HK-2 (cell line): ENCODE data around the gene ZNF771.
A peak's percentile ranks its signal among the peaks of the same experiment; 100 is the strongest.

ENCODE experiments used
- DNase-seq: peaks from one replicate; pipeline ENCODE4 v3.0.0-alpha.2; 2018; ENCODE audit not compliant: unreplicated experiment

Gene ZNF771

DNA sequence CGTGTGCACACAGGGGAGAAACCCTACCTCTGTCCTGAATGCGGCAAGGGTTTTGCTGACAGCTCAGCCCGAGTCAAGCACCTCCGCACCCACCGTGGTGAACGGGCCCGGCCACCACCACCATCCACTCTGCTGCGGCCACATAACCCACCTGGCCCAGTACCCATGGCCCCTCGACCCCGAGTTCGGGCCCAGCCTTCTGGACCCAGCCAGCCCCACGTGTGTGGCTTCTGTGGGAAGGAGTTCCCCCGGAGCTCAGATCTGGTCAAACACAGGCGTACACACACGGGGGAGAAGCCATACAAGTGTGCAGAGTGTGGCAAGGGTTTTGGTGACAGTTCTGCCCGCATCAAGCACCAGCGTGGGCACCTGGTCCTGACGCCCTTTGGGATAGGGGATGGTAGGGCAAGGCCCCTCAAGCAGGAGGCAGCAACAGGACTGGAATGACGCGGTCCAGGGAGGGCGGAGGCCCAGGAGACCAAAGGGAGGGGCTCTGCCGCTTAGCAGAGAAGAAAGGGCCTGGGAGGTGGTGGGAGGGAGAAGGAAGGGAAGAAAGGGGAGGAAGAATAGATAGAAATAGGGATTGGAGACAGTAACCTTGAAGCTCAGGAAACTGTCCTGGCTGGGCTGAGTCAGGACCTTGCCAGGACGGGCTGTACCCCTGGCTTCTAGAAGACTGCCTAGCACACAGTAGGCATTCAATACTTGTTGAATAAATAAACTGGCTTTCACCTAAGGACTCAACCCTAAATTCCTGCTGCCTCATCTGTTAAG is 8.6 kb upstream of the ZNF771 start:
- DNase-seq = no peak

DNA sequence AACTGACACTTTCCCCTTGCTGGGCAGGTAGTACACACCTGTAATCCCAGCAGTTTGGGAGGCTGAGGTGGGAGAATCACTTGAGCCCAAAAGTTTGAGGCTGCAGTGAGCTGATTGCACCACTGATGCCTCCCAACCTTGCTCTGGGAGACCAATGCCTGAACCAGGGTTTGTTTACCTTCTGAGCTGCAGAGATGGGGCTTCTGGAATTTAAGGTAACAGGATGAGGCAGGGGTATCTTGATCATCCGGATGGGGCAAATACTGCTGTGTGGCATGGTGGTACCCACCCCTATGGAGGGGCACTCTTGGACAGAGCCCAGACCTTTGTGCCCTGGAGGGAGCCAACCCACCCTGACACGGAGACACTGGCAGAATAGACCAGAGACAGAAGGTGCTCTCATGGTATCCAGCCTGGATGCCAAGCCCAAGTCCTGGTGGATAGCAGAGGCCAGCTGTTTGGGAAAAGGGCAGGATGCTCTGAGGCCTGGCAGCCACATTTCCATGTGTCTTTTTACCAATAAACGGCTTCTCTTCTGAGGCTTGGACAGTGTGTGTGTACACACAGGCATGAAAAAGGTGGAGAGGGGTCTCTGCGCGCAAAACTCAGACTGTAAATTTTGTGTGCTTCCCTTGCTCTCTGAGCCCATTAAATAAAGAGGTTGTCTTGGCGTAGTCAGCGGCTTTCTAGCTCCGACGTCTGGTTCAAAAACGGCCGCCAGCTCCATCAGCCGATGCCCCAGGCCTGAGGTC is 7.8 kb upstream of the ZNF771 start:
- DNase-seq = no peak

DNA sequence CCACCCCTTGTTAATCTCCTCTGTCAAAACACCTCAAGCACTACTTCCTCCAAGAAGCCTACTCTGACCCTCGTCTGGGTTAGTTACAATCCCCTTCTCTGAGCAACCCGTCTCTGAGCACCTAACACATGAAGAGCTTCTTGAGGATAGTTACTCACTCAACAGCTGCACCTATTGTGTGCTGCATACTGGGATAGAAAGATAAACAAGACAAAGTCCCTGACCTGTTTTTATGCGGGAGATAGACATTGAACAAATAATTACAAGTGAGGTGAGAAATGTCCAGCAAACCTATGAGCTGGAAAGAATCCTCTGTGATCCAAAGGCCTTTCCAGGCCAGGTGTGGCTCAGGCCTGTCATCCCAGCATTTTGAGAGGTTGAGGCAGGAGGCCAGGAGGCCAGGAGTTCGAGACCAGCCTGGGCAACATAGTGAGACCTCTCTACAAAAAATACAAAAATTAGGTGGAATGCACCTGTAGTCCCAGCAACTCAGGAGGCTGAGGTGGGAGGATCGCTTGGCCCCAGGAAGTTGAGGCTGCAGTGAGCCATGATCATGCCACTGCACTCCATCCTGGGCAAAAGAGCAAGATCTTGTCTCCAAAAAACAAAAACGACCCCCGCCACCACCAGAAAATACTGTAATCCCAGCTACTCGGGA is 5.5 kb upstream of the ZNF771 start:
- no peak for DNase-seq

DNA sequence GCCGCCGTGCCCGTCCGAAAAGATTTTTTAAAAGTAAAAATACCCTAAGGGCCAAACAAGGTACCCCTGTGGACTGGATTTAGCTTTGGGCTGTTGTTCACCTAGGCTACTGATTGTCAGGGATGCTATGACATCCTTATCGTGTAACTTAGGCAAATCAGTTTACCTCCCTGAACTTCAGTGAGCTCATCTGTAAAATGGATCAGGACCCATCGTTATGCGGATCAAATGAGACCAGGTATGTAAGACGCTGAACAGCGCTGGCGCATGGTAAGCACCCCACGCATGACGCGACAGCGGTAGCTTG is 658 bp upstream of the ZNF771 start:
- DNase-seq = no peak

DNA sequence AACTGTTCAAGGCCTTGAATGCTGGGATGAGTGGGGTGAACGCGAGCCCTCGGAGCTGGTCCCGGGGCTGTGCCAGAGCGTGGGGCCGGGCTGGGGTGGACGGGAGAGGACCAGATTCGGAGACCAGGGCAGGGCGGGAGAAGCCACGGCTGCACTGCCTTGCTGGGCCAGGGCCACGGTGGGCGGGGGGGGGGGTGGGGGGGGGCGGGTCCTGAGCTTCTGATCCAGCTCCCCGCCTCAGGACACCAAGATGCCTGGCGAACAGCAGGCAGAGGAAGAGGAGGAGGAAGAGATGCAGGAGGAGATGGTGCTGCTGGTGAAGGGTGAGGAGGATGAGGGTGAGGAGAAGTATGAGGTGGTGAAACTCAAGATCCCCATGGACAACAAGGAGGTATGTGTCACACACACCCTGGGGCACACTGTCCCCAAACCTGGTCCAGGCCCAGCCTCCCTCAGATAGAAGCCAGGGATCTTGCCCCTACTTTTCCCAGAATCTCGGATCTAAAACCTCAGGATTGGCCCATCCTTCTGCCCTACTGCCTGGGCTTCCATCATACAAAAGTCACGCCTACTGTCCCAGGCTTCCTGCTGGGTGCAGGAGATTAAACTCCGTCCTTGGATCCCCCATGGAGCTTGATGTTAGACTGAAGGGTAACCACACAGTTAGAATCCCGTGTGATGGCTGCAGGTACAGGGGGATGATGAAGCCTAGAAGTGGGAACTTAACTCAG is 563 bp downstream of the ZNF771 start:
- DNase-seq = no peak

DNA sequence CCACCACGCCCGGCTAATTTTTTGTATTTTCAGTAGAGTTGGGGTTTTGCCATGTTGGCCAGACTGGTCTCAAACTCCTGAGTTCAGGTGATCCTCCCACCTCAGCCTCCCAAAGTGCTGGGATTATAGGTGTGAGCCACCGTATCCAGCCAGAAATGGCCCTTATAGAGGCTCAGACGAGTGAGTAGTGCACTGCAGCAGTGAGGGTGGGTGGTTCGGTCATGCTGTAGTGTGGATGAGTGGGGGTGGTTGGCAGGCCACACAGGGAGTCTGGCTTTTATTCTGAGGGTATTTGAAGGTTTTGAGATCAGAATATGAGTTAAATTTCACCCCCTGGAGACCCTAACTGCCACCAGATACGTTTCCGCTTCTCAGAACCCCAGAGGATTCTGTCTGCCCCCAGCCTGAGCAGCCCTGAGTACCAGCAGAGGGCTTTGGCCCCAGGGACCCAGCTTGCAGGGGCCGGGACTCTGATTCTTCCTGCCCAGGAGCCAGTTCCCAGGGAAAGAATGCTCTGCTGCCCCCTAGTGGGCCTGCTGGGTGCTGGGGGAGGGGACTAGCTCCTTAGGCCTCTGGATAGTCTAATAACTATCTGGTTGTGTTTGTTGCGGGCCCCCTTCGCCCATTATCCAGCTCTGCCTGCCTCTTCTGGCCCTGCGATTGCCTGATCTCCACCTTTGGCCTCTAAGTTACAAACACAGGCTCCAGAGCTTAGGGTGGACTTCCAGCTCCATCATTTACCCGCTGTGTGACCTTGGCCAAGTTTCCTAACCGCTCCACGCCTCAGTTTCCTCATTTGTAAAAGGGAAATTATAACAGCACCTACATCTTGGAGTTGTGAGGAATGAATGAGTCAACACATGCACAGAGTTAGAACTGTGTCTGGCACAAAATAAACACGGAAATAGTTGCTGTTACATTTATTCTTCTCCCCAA is 2.0 kb downstream of the ZNF771 start:
- peak; percentile 84 for DNase-seq

DNA sequence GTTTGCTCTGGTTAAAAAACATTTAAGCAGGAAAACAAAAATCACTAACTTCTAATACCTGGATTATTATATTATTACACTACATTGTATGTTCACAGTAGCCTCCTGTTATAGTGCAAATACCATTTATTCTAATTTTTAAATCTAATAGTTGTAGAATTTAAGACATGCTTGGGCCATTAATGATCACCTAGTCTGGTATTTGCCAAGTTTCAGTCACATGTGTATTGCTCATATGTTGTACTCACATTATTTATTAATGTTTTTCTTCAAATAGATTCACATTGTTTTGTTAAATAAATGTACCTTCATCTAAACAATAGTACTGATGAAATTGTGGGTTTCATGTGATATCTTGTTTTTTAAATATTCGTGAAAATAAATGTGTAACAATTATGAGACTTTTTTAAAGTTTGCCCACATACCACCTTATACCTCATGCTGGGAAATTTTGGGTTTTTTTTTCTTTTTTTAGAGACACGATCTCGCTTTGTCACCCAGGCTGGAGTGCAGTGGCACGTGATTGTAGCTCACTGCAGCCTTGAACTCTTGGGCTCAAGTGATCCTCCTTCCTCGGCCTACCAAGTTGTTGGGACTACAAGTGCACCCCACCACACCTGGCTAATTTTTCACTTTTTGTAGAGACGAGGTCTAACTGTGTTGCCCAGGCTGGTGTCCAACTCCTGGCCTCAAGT is 5.9 kb downstream of the ZNF771 start:
- no peak for DNase-seq

DNA sequence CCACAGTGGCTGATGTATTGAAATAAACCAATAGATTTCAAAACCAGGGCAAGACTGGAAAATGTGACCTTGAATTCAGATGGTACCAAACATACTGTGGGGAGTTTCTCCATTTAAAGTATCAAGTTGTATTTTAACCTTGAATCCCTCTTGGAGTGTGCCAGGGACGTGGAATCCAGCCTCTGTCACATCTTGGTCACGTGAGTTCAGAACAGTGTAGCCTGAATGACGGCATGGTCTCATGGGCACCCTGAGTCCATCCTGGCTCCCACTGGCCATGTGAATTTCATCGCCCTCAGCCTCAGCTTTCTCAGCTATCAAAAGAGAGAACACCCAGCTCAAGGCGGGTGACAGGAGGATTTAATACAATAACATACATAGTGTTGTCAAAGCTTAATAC is 6.8 kb downstream of the ZNF771 start:
- no peak for DNase-seq

DNA sequence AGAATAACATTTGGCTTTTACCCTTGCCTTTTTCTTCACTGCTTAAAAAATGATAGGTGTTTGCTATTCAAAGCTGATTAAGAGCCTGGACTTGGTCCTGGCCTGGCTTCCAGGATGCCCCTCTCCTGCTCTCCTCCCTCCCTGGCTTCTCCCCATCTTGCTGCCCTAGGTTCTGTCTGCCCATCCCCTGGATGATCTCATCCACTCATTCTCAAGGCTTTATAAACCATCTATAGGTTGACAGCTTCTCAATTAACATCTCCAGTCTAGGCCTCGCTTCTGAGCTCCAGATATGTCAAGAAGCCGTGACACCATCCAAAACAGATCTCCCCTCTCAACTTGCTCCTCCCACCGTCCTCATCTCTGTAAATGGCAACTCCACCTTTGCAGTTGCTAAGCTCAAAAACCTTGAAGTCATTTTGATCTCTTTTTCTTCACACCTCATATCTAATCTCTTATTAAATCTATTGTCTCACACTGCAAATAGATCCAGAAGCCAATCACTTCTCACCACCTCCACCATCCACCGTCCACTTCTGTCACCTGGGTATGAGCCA is 8.7 kb downstream of the ZNF771 start:
- DNase-seq = no peak

DNA sequence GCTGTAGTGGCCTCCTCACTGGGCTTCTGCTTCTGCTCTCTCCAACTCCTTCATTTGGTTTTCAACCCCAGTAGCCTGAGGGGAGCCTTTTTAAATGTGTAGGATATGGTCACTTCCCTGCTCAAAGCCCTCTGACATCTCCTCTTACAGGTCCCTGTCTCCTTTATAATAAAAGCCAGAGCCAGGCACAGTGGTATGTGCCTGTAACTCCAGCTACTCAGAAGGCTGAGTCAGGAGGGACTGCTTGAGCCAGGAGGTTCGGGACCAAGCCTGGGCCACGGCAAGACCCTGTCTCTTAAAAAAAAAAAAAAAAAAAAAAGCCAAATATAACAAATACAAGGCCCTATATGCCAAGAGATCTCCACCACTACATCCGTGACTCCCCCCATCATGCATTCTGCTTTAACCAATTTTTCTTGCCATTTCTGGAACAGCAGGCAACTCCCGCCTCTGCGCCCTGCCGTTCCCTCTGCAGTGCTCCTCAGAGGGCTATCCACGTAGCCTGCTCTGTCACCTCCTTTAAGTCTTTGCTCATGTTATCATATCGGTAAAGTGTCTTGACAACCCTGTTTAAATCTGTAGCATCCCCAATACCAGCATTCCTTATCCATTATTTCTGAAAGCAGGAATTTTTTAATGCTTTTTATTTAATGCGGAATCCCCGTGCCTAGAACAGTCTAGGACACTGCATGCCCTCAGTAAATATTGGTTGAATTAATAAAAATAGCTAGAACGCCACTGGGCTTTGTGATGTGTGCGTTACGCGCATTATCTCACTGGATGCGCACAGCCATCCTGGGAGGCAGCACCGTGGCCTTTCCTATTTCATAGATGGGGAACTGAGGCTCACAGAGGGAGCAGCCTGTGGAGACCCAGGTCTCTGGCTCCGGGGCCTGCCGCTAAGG is 9.5 kb downstream of the ZNF771 start:
- no peak for DNase-seq

DNA sequence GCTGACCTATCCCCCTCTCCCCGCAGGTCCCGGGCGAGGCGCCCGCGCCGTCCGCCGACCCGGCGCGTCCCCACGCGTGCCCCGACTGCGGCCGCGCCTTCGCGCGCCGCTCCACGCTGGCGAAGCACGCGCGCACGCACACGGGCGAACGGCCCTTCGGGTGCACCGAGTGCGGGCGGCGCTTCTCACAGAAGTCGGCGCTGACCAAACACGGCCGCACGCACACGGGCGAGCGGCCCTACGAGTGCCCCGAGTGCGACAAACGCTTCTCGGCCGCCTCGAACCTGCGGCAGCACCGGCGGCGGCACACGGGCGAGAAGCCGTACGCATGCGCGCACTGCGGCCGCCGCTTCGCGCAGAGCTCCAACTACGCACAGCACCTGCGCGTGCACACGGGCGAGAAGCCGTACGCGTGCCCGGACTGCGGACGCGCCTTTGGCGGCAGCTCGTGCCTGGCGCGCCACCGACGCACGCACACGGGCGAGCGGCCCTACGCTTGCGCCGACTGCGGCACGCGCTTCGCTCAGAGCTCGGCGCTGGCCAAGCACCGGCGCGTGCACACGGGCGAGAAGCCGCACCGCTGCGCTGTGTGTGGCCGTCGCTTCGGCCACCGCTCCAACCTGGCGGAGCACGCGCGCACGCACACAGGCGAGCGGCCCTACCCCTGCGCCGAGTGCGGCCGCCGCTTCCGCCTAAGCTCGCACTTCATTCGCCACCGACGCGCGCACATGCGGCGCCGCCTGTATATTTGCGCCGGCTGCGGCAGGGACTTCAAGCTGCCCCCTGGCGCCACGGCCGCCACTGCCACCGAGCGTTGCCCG is 10.3 kb downstream of the ZNF771 start:
- no peak for DNase-seq

DNA sequence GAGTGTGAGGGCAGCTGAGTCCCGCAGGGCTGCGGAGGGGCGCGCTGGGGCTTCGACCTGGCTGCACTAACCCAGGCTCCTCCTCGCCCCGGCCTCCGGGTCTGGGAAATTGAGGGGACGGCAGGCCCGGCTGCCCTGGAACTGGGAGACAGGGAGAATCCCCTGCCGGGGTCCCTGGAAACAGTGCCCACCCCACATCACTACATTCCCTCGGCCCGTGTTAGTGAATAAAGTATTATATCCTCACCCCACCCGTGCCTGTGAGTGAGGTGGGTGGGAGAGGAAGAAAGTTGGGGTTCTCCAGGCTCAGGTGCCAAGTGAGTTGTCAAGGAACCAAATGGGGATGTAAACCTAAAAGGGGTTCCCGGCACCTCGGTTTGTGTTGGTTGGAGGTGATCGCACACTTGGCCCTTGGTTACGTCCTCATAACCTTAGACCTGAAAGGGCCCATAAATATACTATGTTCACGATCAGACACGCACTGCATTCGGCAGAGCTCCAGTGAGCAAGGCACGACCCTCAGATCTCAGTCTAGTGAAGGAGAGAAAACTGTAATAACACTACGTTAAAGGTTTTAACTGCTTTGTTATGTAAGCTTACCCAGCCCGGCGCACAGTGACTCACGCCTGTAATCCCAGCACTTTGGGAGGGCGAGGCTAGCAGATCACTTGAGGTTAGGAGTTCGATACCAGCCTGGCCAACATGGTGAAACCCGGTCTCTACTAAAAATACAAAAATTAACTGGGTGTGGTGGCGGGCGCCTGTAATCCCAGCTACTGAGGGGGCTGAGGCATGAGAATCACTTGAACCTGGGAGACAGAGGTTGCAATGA is 11.2 kb downstream of the ZNF771 start:
- no peak for DNase-seq

DNA sequence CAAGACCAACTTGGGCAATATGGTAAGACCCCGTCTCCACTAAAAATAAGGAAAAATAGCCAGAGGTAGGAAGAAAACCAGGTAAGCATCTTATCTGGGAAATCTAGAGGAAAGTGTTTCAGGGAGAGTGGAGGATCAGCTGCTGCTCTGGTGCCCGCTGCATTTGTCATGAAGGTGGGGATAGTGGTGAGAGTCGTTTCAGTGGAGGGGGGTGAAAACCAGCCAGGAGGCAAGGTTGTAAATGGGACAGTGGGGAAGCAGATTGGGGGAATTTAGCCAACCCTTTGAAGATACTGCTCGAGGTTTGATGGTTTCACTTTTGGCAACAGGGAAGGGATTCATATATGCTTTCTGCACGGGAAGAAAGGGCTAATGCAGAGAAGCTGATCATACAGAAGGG is 13.6 kb downstream of the ZNF771 start:
- DNase-seq = no peak

DNA sequence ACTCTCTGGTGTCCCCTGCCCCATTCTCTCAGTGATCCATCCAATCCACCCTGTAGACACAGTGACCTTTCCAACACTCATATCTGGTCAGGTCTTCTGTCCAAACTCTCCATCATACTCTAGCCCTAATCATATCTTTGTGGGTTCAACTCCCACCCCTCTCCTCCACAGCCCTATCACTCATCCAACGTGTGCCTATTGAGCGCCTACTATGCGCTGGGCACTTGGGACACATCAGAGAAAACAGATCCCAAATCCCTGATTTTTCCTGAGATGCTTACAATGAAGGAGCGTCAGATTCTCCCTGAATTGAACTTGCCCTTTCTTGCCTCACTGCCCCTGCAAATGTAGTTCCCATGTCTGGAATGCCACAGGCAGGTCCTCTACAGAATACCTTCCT is 20.6 kb downstream of the ZNF771 start:
- no peak for DNase-seq

DNA sequence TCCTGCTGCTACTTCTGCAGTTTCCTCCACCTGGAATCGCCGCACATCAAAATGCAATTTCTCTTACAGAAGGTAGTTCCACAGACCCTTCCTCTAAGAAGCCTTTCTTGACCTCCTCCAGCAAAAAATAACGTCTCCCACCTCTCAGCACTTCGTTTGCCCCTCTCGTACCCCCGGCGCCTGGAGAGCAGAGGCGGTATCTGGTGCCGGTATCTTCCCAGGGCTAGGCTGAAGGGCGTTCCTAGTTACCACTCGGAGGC is 21.9 kb downstream of the ZNF771 start:
- no peak for DNase-seq

DNA sequence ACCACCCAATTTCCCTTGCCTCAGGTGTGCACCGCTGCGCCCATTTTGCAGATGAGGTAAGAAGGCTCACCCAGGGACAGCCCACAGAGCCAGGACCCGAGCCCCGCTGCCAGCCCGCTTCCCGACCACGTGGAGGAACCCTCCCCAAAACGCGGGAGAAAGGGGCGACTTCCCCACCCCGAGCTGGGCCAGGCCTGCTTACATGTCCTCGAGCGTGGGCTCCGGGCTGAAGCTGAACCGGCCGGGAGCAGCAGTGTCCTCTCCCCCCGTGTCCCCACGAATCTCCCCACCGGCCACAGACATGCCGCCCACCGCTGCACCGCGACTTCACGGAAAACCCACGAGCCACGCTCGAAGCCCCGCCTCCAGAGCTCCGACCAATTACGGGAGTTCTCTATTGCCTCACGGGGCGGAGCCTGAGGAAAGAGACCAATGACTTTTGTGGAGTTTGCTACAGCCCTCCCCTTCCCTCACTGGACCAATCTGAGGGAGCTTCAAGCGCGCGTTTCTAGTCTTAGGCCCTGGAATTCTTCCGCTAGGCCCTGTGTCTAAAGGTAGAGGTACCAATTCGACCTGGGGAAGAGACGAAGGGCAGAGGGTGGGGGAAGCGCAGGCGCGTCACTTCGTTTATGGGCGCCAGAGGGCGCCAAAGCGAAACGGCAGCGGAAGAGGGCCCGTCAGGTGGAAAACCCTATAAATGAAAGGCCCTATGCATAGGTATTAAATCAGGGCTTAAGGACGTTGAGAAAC is 22.4 kb downstream of the ZNF771 start, which contains the start of gene DCTPP1:
Gene DCTPP1, minus strand, starts transcription at position 353 of the 750 bp plus-strand sequence. Its CDS starts 50 bp downstream, at position 303.
- peak; percentile 88 for DNase-seq

DNA sequence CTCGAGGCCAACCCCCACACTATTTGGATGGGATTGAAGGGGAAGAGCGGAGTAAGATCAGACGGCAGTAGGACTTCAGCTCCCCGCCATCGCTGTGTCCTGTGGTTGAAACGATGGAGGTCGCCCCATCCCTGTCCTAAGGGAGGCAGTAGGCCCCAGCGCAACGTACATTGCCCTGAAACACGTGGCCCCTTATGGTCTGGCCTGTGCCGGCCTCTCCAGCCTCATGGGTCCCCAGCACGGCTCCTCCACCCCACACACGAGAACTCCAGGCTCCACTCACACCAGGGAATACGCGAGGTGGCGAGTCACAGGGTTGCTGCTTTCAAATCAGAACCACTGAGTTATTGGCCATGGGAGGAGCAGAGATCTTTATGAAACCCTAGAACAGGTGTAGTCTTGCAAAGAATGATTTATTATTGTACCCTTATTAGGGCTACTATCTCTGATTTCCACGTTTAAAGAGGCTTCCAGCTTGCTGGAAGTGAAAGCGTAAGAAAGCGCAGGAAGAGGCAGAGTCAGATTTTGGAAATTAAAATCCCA is 23.1 kb downstream of the ZNF771 start:
- DNase-seq = no peak
